Hepatocyte (in vitro differentiated cells): ENCODE data around the gene FIBCD1.

Experiments
- CTCF ChIP-seq: fragments of 200-600 bp; sonication (generic); IDR thresholded peaks from 2 replicates; pipeline ENCODE4 v1.5.1; 2016; ENCODE audit warnings: antibody characterized with exemption, mild to moderate bottlenecking; ENCODE audit not compliant: poor library complexity
- EZH2phosphoT487 ChIP-seq: fragments of 200-600 bp; sonication (generic); IDR thresholded peaks from one replicate; pipeline ENCODE4 v1.6.1; 2018; ENCODE audit warnings: antibody characterized with exemption, mild to moderate bottlenecking, low read depth, moderate library complexity; ENCODE audit not compliant: unreplicated experiment, severe bottlenecking

- no peak for TF ChIP-seq CTCF
- TF ChIP-seq EZH2phosphoT487: no peak
Observed at GRCh38 chr9:130922893-130923610, 16.0 kb downstream of the FIBCD1 start.
